ENCODE results near the gene ROR1.

The ROR1 gene

GRCh38 chr1:63935553-63935952 lies 161.7 kb downstream of the ROR1 start:
- H3K9me3 ChIP-seq (ENCODE audit: control insufficient read depth, low read length) = no peaks in the 10 kb centered on the region
- H2AFZ ChIP-seq (ENCODE audit: low read depth, low read length) = no peak overlapping the region
- no peak overlapping the region for H3K4ac ChIP-seq (ENCODE audit: low read depth in 1 of 2, low read length in 2 of 2)
- H2BK5ac ChIP-seq (ENCODE audit: low read depth, low read length, poor library complexity, severe bottlenecking) = no peak overlapping the region
- no peaks in the 10 kb centered on the region for H3K36me3 ChIP-seq (ENCODE audit: control insufficient read depth in 1 of 2, insufficient read depth in 2 of 2, low read depth in 1 of 2, low read length in 2 of 2)
- WGBS = 5% methylated on average over 1 of the region's 1 CpG
- no peak overlapping the region for H3K4me3 ChIP-seq (ENCODE audit: insufficient read depth in 1 of 2, low read depth in 1 of 2, low read length in 2 of 2)
- H2BK120ac ChIP-seq (ENCODE audit: low read depth, low read length) = no peak overlapping the region
- no peak overlapping the region for H2AK5ac ChIP-seq (ENCODE audit: low read length, severe bottlenecking)
- no peak overlapping the region for H3K4me2 ChIP-seq (ENCODE audit: low read length, poor library complexity, severe bottlenecking)
- DNase-seq = peak; percentile 22
- no peak overlapping the region for H2BK12ac ChIP-seq (ENCODE audit: low read length in 2 of 2)
- H3K18ac ChIP-seq (ENCODE audit: low read depth in 1 of 2, low read length in 2 of 2) = no peak overlapping the region
- H4K91ac ChIP-seq (ENCODE audit: low read length) = no peak overlapping the region
- H4K8ac ChIP-seq (ENCODE audit: low read length) = no peak overlapping the region
- H3K23ac ChIP-seq (ENCODE audit: low read length in 2 of 2) = no peak overlapping the region
- H3K9ac ChIP-seq (ENCODE audit: low read length) = no peak overlapping the region
- no peaks in the 10 kb centered on the region for H3K27me3 ChIP-seq (ENCODE audit: control insufficient read depth in 1 of 2, insufficient read depth in 1 of 2, low read length in 2 of 2)
- H3K79me1 ChIP-seq (replicated peaks; ENCODE audit: low read length, poor library complexity, severe bottlenecking) = peaks cover 30% of the 10 kb centered on the region
- peak overlapping the region; percentile 83 for H3K27ac ChIP-seq (ENCODE audit: low read length, poor library complexity, severe bottlenecking)
- H3K14ac ChIP-seq (ENCODE audit: low read length in 2 of 2) = no peak overlapping the region
- H3K4me1 ChIP-seq (ENCODE audit: control insufficient read depth, insufficient read depth, low read depth, low read length) = peaks cover 7% of the 10 kb centered on the region
- H2BK15ac ChIP-seq (ENCODE audit: low read depth, poor library complexity, severe bottlenecking) = no peak overlapping the region

DNA sequence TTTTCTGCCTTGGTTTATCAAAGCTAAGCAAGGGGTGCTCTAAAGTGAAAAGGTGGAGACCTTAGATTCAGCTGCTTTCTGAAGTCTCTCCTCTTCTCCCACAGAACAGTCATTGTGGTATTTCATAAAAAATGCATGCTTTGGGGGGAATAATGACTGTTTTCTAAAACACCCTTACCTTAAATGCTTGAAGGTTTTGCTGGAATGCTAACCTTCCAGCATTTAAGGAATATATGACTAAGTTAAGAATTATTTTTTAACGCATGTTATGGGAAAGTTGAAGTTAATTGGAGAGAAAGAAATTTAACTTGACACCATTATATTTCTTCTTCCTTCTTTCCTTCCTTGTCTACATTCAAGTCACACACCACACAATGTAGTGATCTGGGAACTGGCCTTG lies 162.5 kb downstream of the ROR1 start:
- Histone ChIP-seq H3K18ac (ENCODE audit: low read depth in 1 of 2, low read length in 2 of 2) (no peak overlapping the region), H2AK5ac (ENCODE audit: low read length, severe bottlenecking) (no peak overlapping the region), H2BK5ac (ENCODE audit: low read depth, low read length, poor library complexity, severe bottlenecking) (no peak overlapping the region), H3K4me2 (ENCODE audit: low read length, poor library complexity, severe bottlenecking) (no peak overlapping the region), H3K23ac (ENCODE audit: low read length in 2 of 2) (no peak overlapping the region), H3K79me1 (replicated peaks; ENCODE audit: low read length, poor library complexity, severe bottlenecking) (peaks cover 30% of the 10 kb centered on the region), H4K8ac (ENCODE audit: low read length) (no peak overlapping the region), H3K27ac (ENCODE audit: low read length, poor library complexity, severe bottlenecking) (peak overlapping the region; percentile 85), H3K9ac (ENCODE audit: low read length) (no peak overlapping the region), H4K91ac (ENCODE audit: low read length) (no peak overlapping the region), H3K14ac (ENCODE audit: low read length in 2 of 2) (no peak overlapping the region), H3K9me3 (ENCODE audit: control insufficient read depth, low read length) (no peaks in the 10 kb centered on the region), H3K4ac (ENCODE audit: low read depth in 1 of 2, low read length in 2 of 2) (no peak overlapping the region), H3K4me1 (ENCODE audit: control insufficient read depth, insufficient read depth, low read depth, low read length) (peaks cover 7% of the 10 kb centered on the region), H2BK12ac (ENCODE audit: low read length in 2 of 2) (no peak overlapping the region), H2BK15ac (ENCODE audit: low read depth, poor library complexity, severe bottlenecking) (no peak overlapping the region), H3K36me3 (ENCODE audit: control insufficient read depth in 1 of 2, insufficient read depth in 2 of 2, low read depth in 1 of 2, low read length in 2 of 2) (no peaks in the 10 kb centered on the region), H3K27me3 (ENCODE audit: control insufficient read depth in 1 of 2, insufficient read depth in 1 of 2, low read length in 2 of 2) (no peaks in the 10 kb centered on the region), H3K4me3 (ENCODE audit: insufficient read depth in 1 of 2, low read depth in 1 of 2, low read length in 2 of 2) (no peak overlapping the region), H2AFZ (ENCODE audit: low read depth, low read length) (no peak overlapping the region), H2BK120ac (ENCODE audit: low read depth, low read length) (no peak overlapping the region)
- no peak for DNase-seq
- WGBS = no CpG with 5 or more reads among the region's 1 CpG

- no peaks in the 10 kb centered on the region for H3K9me3 ChIP-seq (ENCODE audit: control insufficient read depth, low read length)
- H2BK12ac ChIP-seq (ENCODE audit: low read length in 2 of 2) = no peak overlapping the region
- H3K27ac ChIP-seq (ENCODE audit: low read length, poor library complexity, severe bottlenecking) = peak overlapping the region; percentile 85
- no peak overlapping the region for H4K8ac ChIP-seq (ENCODE audit: low read length)
- H2BK15ac ChIP-seq (ENCODE audit: low read depth, poor library complexity, severe bottlenecking) = no peak overlapping the region
- H3K4me2 ChIP-seq (ENCODE audit: low read length, poor library complexity, severe bottlenecking) = no peak overlapping the region
- H3K9ac ChIP-seq (ENCODE audit: low read length) = no peak overlapping the region
- H3K79me1 ChIP-seq (replicated peaks; ENCODE audit: low read length, poor library complexity, severe bottlenecking) = peaks cover 30% of the 10 kb centered on the region
- no peak overlapping the region for H2BK5ac ChIP-seq (ENCODE audit: low read depth, low read length, poor library complexity, severe bottlenecking)
- H4K91ac ChIP-seq (ENCODE audit: low read length) = no peak overlapping the region
- no peaks in the 10 kb centered on the region for H3K36me3 ChIP-seq (ENCODE audit: control insufficient read depth in 1 of 2, insufficient read depth in 2 of 2, low read depth in 1 of 2, low read length in 2 of 2)
- H3K18ac ChIP-seq (ENCODE audit: low read depth in 1 of 2, low read length in 2 of 2) = no peak overlapping the region
- H3K23ac ChIP-seq (ENCODE audit: low read length in 2 of 2) = no peak overlapping the region
- no peak overlapping the region for H3K4ac ChIP-seq (ENCODE audit: low read depth in 1 of 2, low read length in 2 of 2)
- H2AFZ ChIP-seq (ENCODE audit: low read depth, low read length) = no peak overlapping the region
- H3K4me3 ChIP-seq (ENCODE audit: insufficient read depth in 1 of 2, low read depth in 1 of 2, low read length in 2 of 2) = no peak overlapping the region
- DNase-seq = peak; percentile 12
- H3K14ac ChIP-seq (ENCODE audit: low read length in 2 of 2) = no peak overlapping the region
- 81% methylated on average over 1 of the region's 2 CpGs for WGBS
- H2AK5ac ChIP-seq (ENCODE audit: low read length, severe bottlenecking) = peak overlapping the region; percentile 93
- H3K27me3 ChIP-seq (ENCODE audit: control insufficient read depth in 1 of 2, insufficient read depth in 1 of 2, low read length in 2 of 2) = no peaks in the 10 kb centered on the region
- H3K4me1 ChIP-seq (ENCODE audit: control insufficient read depth, insufficient read depth, low read depth, low read length) = peaks cover 7% of the 10 kb centered on the region
- H2BK120ac ChIP-seq (ENCODE audit: low read depth, low read length) = no peak overlapping the region
Observed at GRCh38 chr1:63936801-63937200, 163.0 kb downstream of the ROR1 start.

GRCh38 chr1:63937461-63938022 lies 163.7 kb downstream of the ROR1 start:
- H3K18ac ChIP-seq (ENCODE audit: low read depth in 1 of 2, low read length in 2 of 2) = peak overlapping the region in 1 of 2 experiments; percentile 7
- 75% methylated on average over 3 of the region's 3 CpGs for WGBS

More at GRCh38 chr1:63937461-63938022, 163.7 kb downstream of the ROR1 start:
- no peak overlapping the region for H3K4me2 ChIP-seq (ENCODE audit: low read length, poor library complexity, severe bottlenecking)
- H3K9me3 ChIP-seq (ENCODE audit: control insufficient read depth, low read length) = no peaks in the 10 kb centered on the region
- no peak overlapping the region for H4K91ac ChIP-seq (ENCODE audit: low read length)
- no peaks in the 10 kb centered on the region for H3K36me3 ChIP-seq (ENCODE audit: control insufficient read depth in 1 of 2, insufficient read depth in 2 of 2, low read depth in 1 of 2, low read length in 2 of 2)
- no peak overlapping the region for H4K8ac ChIP-seq (ENCODE audit: low read length)
- H3K9ac ChIP-seq (ENCODE audit: low read length) = no peak overlapping the region
- H3K4ac ChIP-seq (ENCODE audit: low read depth in 1 of 2, low read length in 2 of 2) = no peak overlapping the region
- peaks cover 7% of the 10 kb centered on the region for H3K4me1 ChIP-seq (ENCODE audit: control insufficient read depth, insufficient read depth, low read depth, low read length)
- peaks cover 27% of the 10 kb centered on the region for H3K79me1 ChIP-seq (replicated peaks; ENCODE audit: low read length, poor library complexity, severe bottlenecking)
- H3K14ac ChIP-seq (ENCODE audit: low read length in 2 of 2) = no peak overlapping the region
- H3K27me3 ChIP-seq (ENCODE audit: control insufficient read depth in 1 of 2, insufficient read depth in 1 of 2, low read length in 2 of 2) = no peaks in the 10 kb centered on the region
- H2BK5ac ChIP-seq (ENCODE audit: low read depth, low read length, poor library complexity, severe bottlenecking) = no peak overlapping the region
- no peak overlapping the region for H3K23ac ChIP-seq (ENCODE audit: low read length in 2 of 2)
- no peak overlapping the region for H3K4me3 ChIP-seq (ENCODE audit: insufficient read depth in 1 of 2, low read depth in 1 of 2, low read length in 2 of 2)
- H2BK12ac ChIP-seq (ENCODE audit: low read length in 2 of 2) = no peak overlapping the region
- no peak overlapping the region for H2BK15ac ChIP-seq (ENCODE audit: low read depth, poor library complexity, severe bottlenecking)
- peak overlapping the region; percentile 42 for H3K27ac ChIP-seq (ENCODE audit: low read length, poor library complexity, severe bottlenecking)
- peak overlapping the region; percentile 82 for H2AK5ac ChIP-seq (ENCODE audit: low read length, severe bottlenecking)
- DNase-seq = no peak
- no peak overlapping the region for H2AFZ ChIP-seq (ENCODE audit: low read depth, low read length)
- no peak overlapping the region for H2BK120ac ChIP-seq (ENCODE audit: low read depth, low read length)
